NCI-H82 (cell line): ENCODE data around the gene BSDC1.

Source experiments
- DNase-seq: peaks from one replicate; lab custom pipeline; 2025; lab: John Stamatoyannopoulos, UW

Gene BSDC1

DNA sequence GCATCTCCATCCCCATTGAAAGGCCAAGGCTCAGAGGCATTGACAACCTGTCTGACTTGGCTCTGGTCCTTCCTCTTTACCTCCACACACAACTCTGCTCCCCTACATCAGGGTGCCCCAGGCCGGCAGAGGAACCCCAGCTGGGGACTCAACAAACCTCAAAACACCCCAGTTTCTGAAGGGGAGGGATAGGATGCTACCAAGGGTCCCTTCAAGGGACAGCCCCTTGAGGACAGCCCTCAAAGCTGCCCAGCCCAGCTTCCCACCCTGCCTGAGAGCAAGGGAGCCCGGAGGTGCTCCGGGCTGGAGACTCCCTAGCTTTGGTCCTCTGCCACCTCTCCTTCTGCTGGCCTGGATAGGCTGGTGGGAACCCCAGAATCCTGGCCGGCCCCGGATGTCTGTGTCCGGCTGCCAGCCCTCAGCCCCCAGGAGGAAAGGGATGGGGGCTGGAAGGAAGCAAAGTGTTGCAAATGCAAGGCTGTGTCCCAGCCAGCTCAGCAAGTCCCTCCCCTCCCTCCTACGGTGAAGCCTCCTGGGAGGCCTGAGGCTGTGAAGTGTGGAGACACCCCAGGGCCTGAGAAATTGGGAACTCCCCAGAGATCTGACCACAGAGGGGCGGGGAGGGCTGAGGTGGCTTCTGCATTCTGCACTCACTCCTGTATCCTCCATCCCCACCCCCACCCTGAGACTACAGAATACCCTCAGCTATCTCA is 57.1 kb downstream of the BSDC1 start:
- no peak for DNase-seq

DNA sequence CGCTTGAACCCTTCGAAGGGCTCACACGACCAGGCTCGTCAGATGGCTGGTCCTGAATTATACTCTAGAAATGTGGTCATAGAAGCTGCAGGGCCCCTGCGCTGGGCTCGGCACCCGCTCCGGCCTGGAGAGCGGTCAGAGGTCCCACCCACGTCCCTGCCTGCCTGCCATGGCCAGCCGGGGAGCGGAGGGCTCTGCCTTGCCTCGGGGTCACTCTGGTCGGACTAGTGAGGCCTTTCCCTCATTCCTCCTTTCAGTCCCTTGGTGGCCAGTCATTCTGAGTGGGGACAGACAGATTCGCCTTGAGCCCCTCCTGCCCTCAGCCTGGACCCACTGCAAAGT is 57.7 kb downstream of the BSDC1 start:
- DNase-seq = no peak

- DNase-seq = peak; percentile 90
Observed at GRCh38 chr1:32335790-32336590, 58.3 kb downstream of the BSDC1 start, which contains the start of gene MARCKSL1. Gene MARCKSL1, minus strand, starts transcription at chr1:32336233. Its CDS starts 200 bp downstream, at chr1:32336033.

DNA sequence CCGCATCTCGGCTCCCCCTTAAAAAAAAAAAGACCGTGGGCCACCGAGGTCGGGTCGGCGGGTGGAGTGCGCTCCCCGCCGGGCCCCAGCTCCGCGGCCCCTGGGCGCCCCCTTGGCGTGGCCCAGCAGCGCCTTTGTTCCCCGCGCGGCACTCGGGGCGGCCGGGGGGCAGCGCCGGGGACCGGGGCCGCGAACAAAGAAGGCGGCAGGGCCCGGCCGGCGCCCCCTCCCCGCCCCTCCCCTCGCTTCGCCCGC is 58.8 kb downstream of the BSDC1 start:
- DNase-seq = no peak

GRCh38 chr1:32334864-32335534 is 59.2 kb downstream of the BSDC1 start:
- peak; percentile 76 for DNase-seq

DNA sequence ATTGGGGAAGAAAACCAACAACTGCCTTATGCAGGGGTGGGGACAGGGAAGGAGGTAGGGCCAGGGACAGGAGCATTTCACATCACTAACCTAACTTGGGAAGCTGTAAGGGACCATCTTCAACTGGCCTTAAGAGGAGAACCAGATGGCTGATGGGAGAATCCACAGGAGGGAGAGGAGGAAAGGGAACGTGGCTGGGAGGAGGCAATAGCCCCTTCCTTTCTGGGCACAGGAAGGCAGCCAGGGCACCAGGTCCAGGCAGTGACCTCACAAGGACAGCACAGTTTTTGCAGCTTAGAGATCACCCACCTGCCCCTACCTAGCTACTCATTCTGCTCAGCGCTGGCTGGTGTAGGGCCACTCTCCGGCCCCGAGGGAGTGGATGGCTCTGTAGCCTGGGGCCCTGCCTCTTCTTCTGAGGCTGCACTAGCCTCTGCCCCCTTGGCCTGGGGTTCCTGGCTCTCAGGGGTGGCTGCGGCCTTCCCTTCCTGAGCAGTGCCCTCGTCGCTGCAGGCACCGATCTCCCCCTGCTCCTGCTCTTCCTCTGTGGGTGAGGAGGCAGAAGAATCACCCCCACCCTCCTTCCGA is 59.9 kb downstream of the BSDC1 start:
- peak; percentile 50 for DNase-seq

- DNase-seq = no peak
Observed at GRCh38 chr1:32333251-32333963, 60.8 kb downstream of the BSDC1 start.

DNA sequence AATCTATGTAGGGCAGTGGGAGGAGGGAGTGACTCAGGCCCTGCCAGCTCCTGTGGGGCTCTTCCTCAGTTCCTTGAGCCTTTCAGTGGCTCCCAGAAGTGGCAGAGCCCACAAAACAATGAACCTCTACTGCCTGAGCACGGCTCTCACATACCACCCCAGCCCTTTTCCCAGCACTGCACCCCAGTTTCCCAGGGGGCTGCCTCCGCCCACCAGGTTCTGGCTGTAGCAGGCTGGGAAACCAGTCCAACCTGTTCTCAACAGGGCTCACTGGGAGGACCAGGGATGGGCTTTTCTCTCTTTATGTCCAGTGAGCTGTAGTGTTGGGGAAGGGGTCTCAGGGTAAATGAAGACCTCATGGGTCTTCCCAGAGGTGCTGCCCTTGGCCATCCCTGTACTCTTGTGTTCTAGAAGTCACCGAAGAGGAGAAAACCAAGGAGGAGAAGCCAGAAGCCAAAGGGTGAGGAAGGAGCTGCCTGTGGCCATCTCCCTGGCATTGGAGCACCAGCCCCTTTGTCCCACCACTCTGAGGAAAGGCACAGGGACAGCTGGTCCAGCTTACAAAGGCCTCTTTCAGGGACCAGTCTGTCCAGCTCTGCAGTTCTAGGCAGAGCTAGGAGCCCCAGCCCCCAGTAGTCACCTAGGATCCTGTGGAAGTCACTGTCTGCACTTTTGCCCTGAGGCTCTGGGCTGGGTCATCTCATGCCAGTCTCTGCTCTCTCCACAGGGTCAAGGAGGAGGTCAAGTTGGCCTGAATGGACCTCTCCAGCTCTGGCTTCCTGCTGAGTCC is 61.8 kb downstream of the BSDC1 start:
- DNase-seq = peak; percentile 28

DNA sequence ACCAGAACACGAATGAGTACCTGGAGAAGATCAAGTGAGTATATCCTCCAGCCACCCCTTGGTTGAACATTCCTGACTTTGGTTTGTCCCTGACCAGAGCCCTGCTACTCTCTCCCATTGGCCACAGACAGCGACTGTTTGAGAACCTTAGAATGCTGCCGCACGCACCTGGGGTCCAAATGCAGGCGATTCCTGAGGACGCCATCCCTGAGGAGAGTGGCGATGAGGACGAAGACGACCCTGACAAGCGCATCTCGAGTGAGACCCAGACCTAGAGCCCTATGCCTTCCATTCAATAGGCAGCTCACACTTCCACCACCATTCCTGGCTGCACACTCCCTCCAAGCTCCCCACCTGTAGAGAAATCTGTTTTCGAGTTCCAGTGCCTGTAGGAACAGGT is 62.7 kb downstream of the BSDC1 start:
- DNase-seq = no peak

- no peak for DNase-seq
Observed at GRCh38 chr1:32330558-32331151, 63.6 kb downstream of the BSDC1 start.

DNA sequence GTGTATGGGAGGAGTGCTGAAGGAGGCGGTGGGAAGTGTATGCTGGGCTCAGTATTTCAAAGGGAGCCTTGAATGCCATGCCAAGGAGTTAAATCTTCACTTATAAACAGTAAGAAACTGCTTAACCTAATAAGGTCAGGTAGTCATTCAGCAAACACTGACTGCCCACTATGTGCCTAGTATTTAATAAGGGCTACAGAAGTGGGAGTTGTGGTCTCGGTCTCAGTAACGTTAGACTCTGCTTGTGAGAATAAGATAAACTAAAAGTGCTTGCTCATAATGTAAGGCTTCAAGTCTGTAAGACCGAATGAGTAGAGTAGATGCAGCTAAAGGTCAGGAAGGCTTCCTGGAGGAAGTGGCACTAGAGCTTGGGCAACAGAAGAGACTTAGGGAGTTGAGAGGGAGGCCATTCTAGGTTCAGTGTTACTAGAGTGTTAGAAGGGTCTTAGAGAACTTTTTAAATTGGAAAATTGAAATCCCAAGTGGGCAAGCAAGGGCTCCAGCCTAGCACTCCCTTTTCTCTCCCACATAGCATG is 64.2 kb downstream of the BSDC1 start:
- no peak for DNase-seq

- DNase-seq = no peak
Observed at GRCh38 chr1:32327204-32327603, 67.0 kb downstream of the BSDC1 start.

GRCh38 chr1:32321712-32322291 is 72.4 kb downstream of the BSDC1 start:
- DNase-seq = no peak

- DNase-seq = no peak
Observed at GRCh38 chr1:32318127-32318869, 75.9 kb downstream of the BSDC1 start.

- no peak for DNase-seq
Observed at GRCh38 chr1:32316903-32317277, 77.4 kb downstream of the BSDC1 start.
